B cell (primary cell): Measurements from ENCODE around the gene TRIM61.
"Not testable (repeated sequence)": the region's sequence is repeated elsewhere in the genome, so short reads cannot be mapped to it uniquely, and the experiment has no call there.

Experiments used
- CTCF ChIP-seq: fragments of 200-600 bp; IDR thresholded peaks from one replicate; pipeline ENCODE4 v1.8.0; 2022; ENCODE audit warnings: antibody characterized with exemption, mild to moderate bottlenecking
- EZH2 ChIP-seq: IDR thresholded peaks from 2 replicates; pipeline ENCODE4 v1.6.1; 2012; ENCODE audit warnings: borderline replicate concordance, low read depth, mild to moderate bottlenecking, moderate library complexity, low read length; ENCODE audit not compliant: insufficient read depth, poor library complexity, severe bottlenecking

GRCh38 chr4:164971929-164972328 lies 5.5 kb downstream of the TRIM61 start:
- TF ChIP-seq EZH2, CTCF: not testable (repeated sequence)
